CD4-positive, CD25-positive, alpha-beta regulatory T cell (primary cell): Measurements from ENCODE around the gene SCTR. TPM values are rescaled to one million over a fixed set of nuclear protein-coding genes. Genes with fewer than 3 reads are reported as not detected.

ENCODE experiments used
- ATAC-seq, 2 donors: fragments of 150-1000 bp; cut with Tn5 transposase; one replicate each; pipeline ENCODE4 v1.10.0; 2021; ENCODE audit warnings: low read depth in 2 of 2, moderate number of reproducible peaks in 2 of 2, moderate library complexity in 1 of 2
- DNase-seq, 3 donors: peaks; one replicate each; pipeline versions ENCODE4 v3.0.0 to v3.0.0-alpha.2; 2012 to 2022; ENCODE audit warnings: mixed read lengths in 1 of 3
- H3K27ac ChIP-seq: one replicate; pipeline ENCODE4 v1.7.0; 2013; ENCODE audit warnings: mild to moderate bottlenecking, low read length; ENCODE audit not compliant: insufficient read depth, poor library complexity, severe bottlenecking
- H3K27me3 ChIP-seq: one replicate; pipeline ENCODE4 v1.7.0; 2013; ENCODE audit warnings: low read length; ENCODE audit not compliant: control insufficient read depth, insufficient read depth
- H3K36me3 ChIP-seq: one replicate; pipeline ENCODE4 v1.7.0; 2013; ENCODE audit warnings: mild to moderate bottlenecking, low read length, moderate library complexity; ENCODE audit not compliant: control insufficient read depth, insufficient read depth
- H3K4me1 ChIP-seq: 2 replicates; pipeline ENCODE4 v1.7.0; 2013; ENCODE audit warnings: mild to moderate bottlenecking, low read length; ENCODE audit not compliant: insufficient read depth, control insufficient read depth, poor library complexity, severe bottlenecking
- H3K4me3 ChIP-seq: one replicate; pipeline ENCODE4 v1.7.0; 2013; ENCODE audit warnings: low read depth, mild to moderate bottlenecking, low read length, moderate library complexity
- H3K9me3 ChIP-seq, 2 experiments: 1 replicate in 1 of 2; 2 replicates in 1 of 2; pipeline ENCODE4 v1.7.0; 2013; ENCODE audit warnings: low read length in 2 of 2, mild to moderate bottlenecking in 1 of 2, moderate library complexity in 1 of 2; ENCODE audit not compliant: control insufficient read depth in 2 of 2
- H3K27ac Mint-ChIP-seq, 3 donors: one replicate each; pipeline ENCODE4 v1.8.0; 2020 to 2022; ENCODE audit warnings: mild to moderate bottlenecking in 3 of 3, mixed read lengths in 3 of 3, moderate library complexity in 2 of 3
- H3K27me3 Mint-ChIP-seq: one replicate; pipeline ENCODE4 v1.8.0; 2022; ENCODE audit warnings: mild to moderate bottlenecking, mixed read lengths
- H3K36me3 Mint-ChIP-seq: one replicate; pipeline ENCODE4 v1.8.0; 2020; ENCODE audit warnings: mixed read lengths
- H3K4me1 Mint-ChIP-seq, 4 donors: one replicate each; pipeline ENCODE4 v1.8.0; 2020 to 2022; ENCODE audit warnings: mixed read lengths in 4 of 4, mild to moderate bottlenecking in 1 of 4
- H3K4me3 Mint-ChIP-seq, 4 donors: one replicate each; pipeline ENCODE4 v1.8.0; 2020 to 2022; ENCODE audit warnings: mild to moderate bottlenecking in 4 of 4, mixed read lengths in 4 of 4, moderate library complexity in 3 of 4
- H3K9me3 Mint-ChIP-seq, 7 donors: one replicate each; pipeline ENCODE4 v1.8.0; 2020 to 2022; ENCODE audit warnings: mixed read lengths in 7 of 7, mild to moderate bottlenecking in 3 of 7, moderate library complexity in 2 of 7
- polyA plus RNA-seq, 4 donors: library from polyadenylated mRNA; unstranded; fragments of 300-500 nt; fragmentation: Illumina TruSeq; gene quantifications; one replicate each; pipeline ENCODE4 v1.2.3, GENCODE V29; 2021
- total RNA-seq: library from RNA; stranded (reverse); gene quantifications from one replicate; pipeline ENCODE4 v1.2.3, GENCODE V29; 2022

Gene SCTR
- total and polyA plus RNA-seq, 5 donors from 2014 or later: not detected

DNA sequence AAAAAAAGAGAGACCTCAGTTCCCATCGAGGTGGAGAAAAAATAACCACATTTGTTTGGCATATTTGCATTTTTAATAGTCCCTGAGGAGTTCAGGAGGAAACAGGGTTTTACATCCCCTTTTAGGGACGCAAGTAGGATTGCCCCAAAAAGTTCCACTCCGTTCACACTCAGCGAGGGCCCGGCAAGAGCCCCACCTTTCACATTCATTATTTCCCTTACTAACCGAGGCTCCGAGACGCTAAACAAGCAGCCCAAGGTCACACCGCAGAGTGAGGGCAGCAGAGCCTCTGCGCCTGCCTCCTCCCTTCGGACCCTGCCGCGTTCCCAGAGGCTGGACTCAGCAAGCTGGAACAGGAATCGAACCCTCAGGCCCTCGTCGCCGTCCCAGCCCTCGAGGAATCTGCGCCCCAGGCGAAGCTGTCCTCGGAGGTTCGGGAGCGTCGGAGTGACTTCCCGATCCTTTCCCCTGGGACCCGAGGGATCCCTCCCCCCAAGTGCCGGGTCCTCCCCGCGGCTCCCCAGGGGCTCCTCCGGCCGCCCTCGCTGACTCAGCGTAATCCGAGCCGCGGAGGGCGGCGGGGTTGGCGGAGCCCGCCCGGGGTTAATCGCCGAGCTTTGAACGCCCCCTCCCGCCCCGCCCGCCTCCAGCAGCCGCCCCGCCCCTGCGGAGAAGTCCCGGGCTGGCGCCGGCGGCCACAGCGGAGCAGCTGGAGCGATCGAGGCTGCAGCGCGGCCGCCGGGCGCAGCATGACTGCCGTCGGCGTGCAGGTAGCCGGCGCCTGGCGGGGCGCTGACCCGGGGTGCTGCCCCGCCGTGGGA, 92.9 kb downstream of the SCTR start, which contains the start of gene TMEM37:
Gene TMEM37, plus strand, starts transcription at position 700 of the 821 bp plus-strand sequence. Its CDS starts 50 bp downstream, at position 750.
- H3K4me1 Mint-ChIP-seq: peaks cover 0 to 9% (median 2%) of the 10 kb centered on the region in 4 donors
- H3K27ac ChIP-seq: no peak within 1 kb of the TSS
- H3K36me3 ChIP-seq: no peaks in the 10 kb centered on the region
- H3K9me3 ChIP-seq: no peaks in the 10 kb centered on the region
- no peak within 1 kb of the TSS for H3K4me3 ChIP-seq
- H3K4me1 ChIP-seq: peaks cover 3% of the 10 kb centered on the region
- DNase-seq: no peak
- peaks cover 0 to 3% (median 0%) of the 10 kb centered on the region in 7 donors for H3K9me3 Mint-ChIP-seq
- H3K4me3 Mint-ChIP-seq: peak within 1 kb of the TSS in 2 of 4 donors; percentile 56 to 61
- no peak within 1 kb of the TSS for H3K27ac Mint-ChIP-seq
- H3K27me3 Mint-ChIP-seq: peaks cover 69% of the 10 kb centered on the region
- H3K36me3 Mint-ChIP-seq: no peaks in the 10 kb centered on the region
- no peak for ATAC-seq
- H3K27me3 ChIP-seq: peaks cover 2% of the 10 kb centered on the region

DNA sequence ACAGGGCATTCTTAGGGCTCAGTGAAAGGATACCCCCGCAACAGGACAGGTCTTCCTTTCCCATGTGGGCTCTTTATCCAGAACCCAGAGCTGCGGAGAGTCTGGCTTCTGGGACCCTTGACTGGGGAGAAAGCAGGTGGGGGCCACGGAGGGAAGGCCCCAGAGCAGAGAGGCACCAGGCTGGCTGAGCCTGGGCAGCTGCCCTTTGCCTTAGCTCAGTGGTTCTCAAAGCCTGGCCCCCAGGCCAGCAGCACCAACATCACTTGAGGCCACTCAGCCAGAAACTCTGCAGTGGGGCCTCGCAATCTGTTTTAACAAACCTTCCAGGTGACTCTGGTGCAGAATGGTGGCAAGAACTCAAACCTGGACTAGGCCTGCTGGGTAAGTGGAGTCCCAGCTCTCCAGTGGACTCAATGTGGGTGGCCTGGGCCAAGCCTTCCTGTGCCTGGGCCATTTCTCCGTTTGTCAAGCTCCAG, 94.2 kb downstream of the SCTR start:
- H3K27me3 ChIP-seq: peaks cover 2% of the 10 kb centered on the region
- no peak overlapping the region for H3K4me3 Mint-ChIP-seq
- no peak overlapping the region for H3K4me3 ChIP-seq

DNA sequence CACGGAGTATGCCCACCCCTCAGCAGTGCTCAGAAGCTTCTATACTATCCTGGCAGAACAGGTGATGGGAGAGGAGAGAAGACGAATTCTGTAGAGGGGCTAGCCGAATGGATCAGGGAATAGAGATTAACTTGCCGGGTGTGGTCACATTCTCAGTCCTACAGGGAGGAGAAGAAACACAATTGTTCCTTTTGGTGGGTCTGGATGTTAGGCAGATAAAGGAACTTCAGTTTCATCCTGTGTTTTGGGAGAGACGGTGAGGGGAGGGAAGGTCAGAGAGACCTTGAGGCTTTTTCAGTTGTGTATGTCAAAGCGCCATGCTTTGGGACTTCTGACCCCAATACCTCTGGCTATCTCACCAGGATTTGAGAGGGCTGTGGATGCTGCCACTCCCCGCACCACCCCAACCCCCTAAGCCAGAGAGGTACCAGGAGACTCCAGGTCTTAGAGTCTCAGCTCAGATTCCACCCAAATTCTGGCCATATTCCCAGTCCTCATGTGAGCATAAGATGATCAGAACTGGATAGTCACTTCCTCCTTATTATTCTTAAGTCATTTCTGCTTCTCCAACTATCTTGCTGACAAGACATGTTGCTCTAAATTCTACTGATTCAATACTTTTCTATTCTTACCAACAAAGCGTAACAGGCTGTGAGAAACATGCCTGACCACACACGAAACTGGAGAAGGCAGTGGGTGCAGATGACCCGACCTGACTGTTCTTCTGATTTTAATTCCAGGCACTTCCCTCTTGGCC, 94.9 kb downstream of the SCTR start:
- H3K36me3 ChIP-seq: no peaks in the 10 kb centered on the region
- no peaks in the 10 kb centered on the region for H3K9me3 ChIP-seq
- peaks cover 3% of the 10 kb centered on the region for H3K4me1 ChIP-seq
- Mint-ChIP-seq H3K4me1 (peaks cover 0 to 9% (median 2%) of the 10 kb centered on the region in 4 donors), H3K9me3 (peaks cover 0 to 2% (median 0%) of the 10 kb centered on the region in 7 donors), H3K4me3 (no peak overlapping the region), H3K27ac (no peak overlapping the region), H3K27me3 (peaks cover 66% of the 10 kb centered on the region), H3K36me3 (no peaks in the 10 kb centered on the region)
- ATAC-seq (no peak), DNase-seq (no peak)
- no peak overlapping the region for H3K4me3 ChIP-seq
- H3K27ac ChIP-seq: no peak overlapping the region
- H3K27me3 ChIP-seq: peaks cover 2% of the 10 kb centered on the region

More for the DNA sequence above, 94.2 kb downstream of the SCTR start:
- no peak overlapping the region for H3K27ac ChIP-seq
- H3K27ac Mint-ChIP-seq: peak overlapping the region in 1 of 3 donors; percentile 57
- H3K4me1 Mint-ChIP-seq: peaks cover 0 to 9% (median 2%) of the 10 kb centered on the region in 4 donors
- DNase-seq: no peak
- peaks cover 3% of the 10 kb centered on the region for H3K4me1 ChIP-seq
- H3K36me3 Mint-ChIP-seq: no peaks in the 10 kb centered on the region
- peaks cover 0 to 2% (median 0%) of the 10 kb centered on the region in 7 donors for H3K9me3 Mint-ChIP-seq
- no peaks in the 10 kb centered on the region for H3K36me3 ChIP-seq
- ATAC-seq: no peak
- no peaks in the 10 kb centered on the region for H3K9me3 ChIP-seq
- H3K27me3 Mint-ChIP-seq: peaks cover 68% of the 10 kb centered on the region

DNA sequence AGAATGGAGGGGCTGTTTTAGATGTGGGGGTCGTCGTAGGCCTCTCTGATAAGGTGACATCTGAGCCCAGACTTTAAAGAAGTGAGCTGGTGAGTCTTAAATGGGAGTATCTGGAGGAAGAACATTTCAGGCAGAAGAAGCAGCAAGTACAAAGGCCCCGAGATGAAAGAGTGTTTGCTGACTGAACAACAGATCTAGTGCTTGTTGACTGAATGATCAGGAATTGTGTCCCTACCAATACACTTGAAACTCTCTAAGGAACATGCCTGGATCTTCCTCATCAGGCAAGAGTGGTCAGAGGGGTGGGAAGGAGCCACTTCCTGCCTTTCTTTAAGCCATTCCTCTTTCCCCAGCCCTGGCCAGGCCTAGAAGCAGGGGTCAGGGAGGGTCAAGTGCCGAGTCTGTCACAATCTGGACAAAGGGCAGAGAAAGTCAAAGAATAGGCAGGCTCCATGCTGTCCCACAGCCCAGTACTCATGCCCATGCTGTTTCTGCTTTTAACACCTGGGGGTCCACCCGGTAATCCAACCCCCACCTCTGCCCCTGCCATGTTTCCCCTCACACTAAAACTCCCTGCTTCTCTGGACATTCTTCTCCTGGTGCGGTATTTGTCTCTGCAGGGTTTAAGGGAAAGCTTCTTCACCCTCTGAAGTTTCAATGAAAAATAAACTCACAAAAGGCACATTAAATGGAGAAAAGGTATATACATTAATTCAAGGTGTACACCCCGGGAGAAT, 95.6 kb downstream of the SCTR start:
- Histone ChIP-seq H3K27me3 (peaks cover 2% of the 10 kb centered on the region), H3K36me3 (no peaks in the 10 kb centered on the region), H3K9me3 (no peaks in the 10 kb centered on the region), H3K27ac (no peak overlapping the region), H3K4me1 (peaks cover 3% of the 10 kb centered on the region), H3K4me3 (no peak overlapping the region)
- Mint-ChIP-seq H3K27me3 (peaks cover 58% of the 10 kb centered on the region), H3K9me3 (peaks cover 0 to 2% (median 0%) of the 10 kb centered on the region in 7 donors), H3K4me3 (no peak overlapping the region), H3K36me3 (no peaks in the 10 kb centered on the region), H3K27ac (no peak overlapping the region), H3K4me1 (peaks cover 0 to 9% (median 2%) of the 10 kb centered on the region in 4 donors)
- no peak for ATAC-seq
- DNase-seq: no peak

DNA sequence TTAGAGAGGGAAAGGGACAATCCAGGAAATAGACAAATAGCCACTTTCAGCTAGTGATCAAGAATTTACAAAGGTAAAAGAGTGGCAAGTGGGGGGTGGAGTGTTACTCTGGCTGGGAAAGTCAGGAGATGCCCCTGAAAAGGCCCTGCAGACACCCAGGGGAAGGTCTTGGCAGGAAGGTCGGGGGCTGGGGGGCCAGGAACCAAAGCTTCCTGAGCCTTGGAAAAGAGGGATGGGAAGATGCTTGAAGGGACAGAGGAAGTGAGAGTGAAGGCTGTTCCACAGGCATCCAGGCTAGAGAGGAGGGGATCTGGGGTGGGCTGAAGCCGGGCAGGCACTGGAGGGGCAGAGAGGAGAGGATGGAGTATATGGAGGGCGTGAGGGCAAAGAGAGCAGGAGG, 96.5 kb downstream of the SCTR start:
- Histone ChIP-seq H3K4me1 (peaks cover 3% of the 10 kb centered on the region), H3K27me3 (peaks cover 3% of the 10 kb centered on the region), H3K9me3 (no peaks in the 10 kb centered on the region), H3K36me3 (no peaks in the 10 kb centered on the region), H3K4me3 (no peak overlapping the region), H3K27ac (no peak overlapping the region)
- peaks cover 50% of the 10 kb centered on the region for H3K27me3 Mint-ChIP-seq
- peaks cover 0 to 4% (median 0%) of the 10 kb centered on the region in 7 donors for H3K9me3 Mint-ChIP-seq
- H3K4me1 Mint-ChIP-seq: peaks cover 0 to 7% (median 0%) of the 10 kb centered on the region in 4 donors
- H3K4me3 Mint-ChIP-seq: no peak overlapping the region
- ATAC-seq: no peak
- no peaks in the 10 kb centered on the region for H3K36me3 Mint-ChIP-seq
- no peak overlapping the region for H3K27ac Mint-ChIP-seq
- no peak for DNase-seq

DNA sequence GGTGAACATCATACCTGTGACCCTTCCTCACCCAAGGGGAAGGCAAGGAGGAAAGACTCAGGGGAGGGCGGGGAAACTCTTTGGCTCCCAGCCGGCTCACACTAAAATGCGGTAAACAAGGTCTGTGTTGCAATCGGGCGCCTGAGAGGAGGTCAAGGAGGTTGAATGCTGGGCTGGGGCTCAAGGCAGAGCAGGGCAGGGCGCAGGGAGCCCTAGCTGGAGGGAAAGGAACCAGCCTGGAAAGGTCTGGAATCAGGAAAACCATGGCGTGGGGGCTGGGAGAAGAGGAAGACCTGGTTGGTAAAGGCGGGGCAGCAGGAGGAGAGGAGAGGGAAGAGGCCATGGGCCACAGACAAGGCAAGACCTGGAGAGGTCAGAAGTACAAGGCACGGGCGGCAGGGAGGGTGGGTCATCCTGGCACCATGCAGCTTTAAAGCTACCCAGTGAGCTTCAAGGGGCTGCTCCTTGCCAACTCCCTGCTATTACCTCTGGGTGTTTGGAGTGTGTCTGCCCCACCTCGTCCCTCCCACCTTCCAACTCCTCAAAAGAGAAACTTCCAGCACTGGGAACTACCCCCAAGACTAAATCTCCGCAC, 97.4 kb downstream of the SCTR start:
- Histone ChIP-seq H3K9me3 (no peaks in the 10 kb centered on the region), H3K27me3 (peaks cover 1% of the 10 kb centered on the region), H3K36me3 (no peaks in the 10 kb centered on the region), H3K4me1 (peaks cover 3% of the 10 kb centered on the region), H3K27ac (no peak overlapping the region), H3K4me3 (no peak overlapping the region)
- no peak overlapping the region for H3K4me3 Mint-ChIP-seq
- peaks cover 44% of the 10 kb centered on the region for H3K27me3 Mint-ChIP-seq
- peaks cover 0 to 3% (median 0%) of the 10 kb centered on the region in 4 donors for H3K4me1 Mint-ChIP-seq
- DNase-seq (no peak), ATAC-seq (no peak)
- H3K9me3 Mint-ChIP-seq: peaks cover 0 to 4% (median 0%) of the 10 kb centered on the region in 7 donors
- no peaks in the 10 kb centered on the region for H3K36me3 Mint-ChIP-seq
- no peak overlapping the region for H3K27ac Mint-ChIP-seq

DNA sequence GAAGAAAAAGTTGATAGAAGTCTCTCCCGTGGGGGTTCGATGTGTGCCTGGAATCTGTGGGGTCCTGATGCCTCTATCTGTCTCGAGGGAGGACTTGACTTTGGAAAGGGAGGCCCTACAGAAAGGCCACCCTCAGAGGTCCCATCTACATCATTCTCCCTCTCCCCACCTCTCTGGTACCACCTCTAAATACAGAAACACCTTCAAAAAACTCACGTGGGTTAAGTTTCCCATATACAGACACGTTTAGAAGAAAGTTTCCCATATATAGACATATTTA, 97.9 kb downstream of the SCTR start:
- H3K4me1 ChIP-seq: peaks cover 1% of the 10 kb centered on the region

More for the DNA sequence above, 97.9 kb downstream of the SCTR start:
- Mint-ChIP-seq H3K27ac (no peak overlapping the region), H3K27me3 (peaks cover 45% of the 10 kb centered on the region), H3K4me1 (peaks cover 0 to 3% (median 0%) of the 10 kb centered on the region in 4 donors), H3K4me3 (no peak overlapping the region), H3K36me3 (no peaks in the 10 kb centered on the region), H3K9me3 (peaks cover 0 to 5% (median 0%) of the 10 kb centered on the region in 7 donors)
- Histone ChIP-seq H3K27ac (no peak overlapping the region), H3K9me3 (no peaks in the 10 kb centered on the region), H3K36me3 (no peaks in the 10 kb centered on the region), H3K4me3 (no peak overlapping the region), H3K27me3 (peaks cover 1% of the 10 kb centered on the region)
- no peak for ATAC-seq
- DNase-seq: no peak
